K562 (cell line): Measurements from ENCODE around the gene PNISR. TPM values are rescaled to one million over a fixed set of nuclear protein-coding genes. Genes with fewer than 3 reads are reported as not detected.
A peak's percentile ranks its signal among the peaks of the same experiment; 100 is the strongest.

ENCODE experiments used
- BRD9 ChIP-seq: fragments of 450-650 bp; IDR thresholded peaks from 2 replicates; pipeline ENCODE4 v1.6.1; 2018; ENCODE audit warnings: low read depth; ENCODE audit not compliant: partially characterized antibody
- ELF4 ChIP-seq: fragments of 450-650 bp; formaldehyde crosslinking; IDR thresholded peaks from 2 replicates; pipeline ENCODE4 v1.4.0; 2022; ENCODE audit warnings: missing genetic modification characterization
- HIVEP1 ChIP-seq: fragments of 250-450 bp; sonication (Bioruptor Pico); IDR thresholded peaks from 2 replicates; pipeline ENCODE4 v1.4.0; 2020; ENCODE audit warnings: mild to moderate bottlenecking
- KLF13 ChIP-seq: fragments of 450-650 bp; IDR thresholded peaks from 2 replicates; pipeline ENCODE4 v1.6.1; 2016; ENCODE audit warnings: missing genetic modification characterization, low read depth, mild to moderate bottlenecking, missing compliant biosample characterization, moderate library complexity, borderline replicate concordance
- PTBP1 ChIP-seq: fragments of 200-400 bp; formaldehyde crosslinking; IDR thresholded peaks from 2 replicates; pipeline ENCODE4 v1.6.1; 2017; ENCODE audit warnings: low read depth, low read length
- SOX6 ChIP-seq: fragments of 450-650 bp; IDR thresholded peaks from 2 replicates; pipeline ENCODE4 v1.6.1; 2014; ENCODE audit warnings: mild to moderate bottlenecking
- polyA plus RNA-seq, 8 experiments: library from polyadenylated mRNA; depleted of rRNA in 4 of 8; stranded (reverse) in 5 of 8; unstranded in 3 of 8; fragments of >200 nt; fragmentation: Nextera tagmentation in 2 of 8; fragmentation: Illumina TruSeq in 1 of 8; extraction: Ambion mirVana in 2 of 8; extraction: Trizol in 1 of 8; gene quantifications; 2 replicates each; pipeline versions ENCODE4 v1.2.1 to v1.2.3, GENCODE V29; 2011 to 2014; ENCODE audit warnings: inconsistent platforms in 1 of 8, missing spikeins in 1 of 8
- total RNA-seq, 7 experiments: library from RNA; depleted of rRNA in 6 of 7; stranded (reverse); fragments of >200 nt in 6 of 7; fragmentation: Illumina TruSeq in 2 of 7; extraction: Trizol in 2 of 7; gene quantifications; 2 replicates each; pipeline versions ENCODE4 v1.2.1 to v1.2.3, GENCODE V29; 2011 to 2021; ENCODE audit warnings: low replicate concordance in 1 of 7
- TF ChIP-seq, protein P1 (sequence below): fragments of 250-450 bp; sonication (Bioruptor Pico); IDR thresholded peaks from 2 replicates; pipeline ENCODE4 v1.5.1; 2021; ENCODE audit warnings: mild to moderate bottlenecking
- TF ChIP-seq, protein P2 (sequence below), 2 experiments: fragments of 250-450 bp in 1 of 2; fragments of 450-650 bp in 1 of 2; sonication (Bioruptor Pico) in 1 of 2; IDR thresholded peaks; 2 replicates each; pipeline versions ENCODE4 v1.6.1 to v1.8.0; 2016 to 2021; ENCODE audit warnings: mild to moderate bottlenecking in 2 of 2, moderate library complexity in 2 of 2, missing compliant biosample characterization in 1 of 2, missing genetic modification characterization in 1 of 2
- TF ChIP-seq, protein P3 (sequence below): fragments of 450-650 bp; formaldehyde crosslinking; conservative IDR thresholded peaks from 2 replicates; pipeline ENCODE4 v1.4.0; 2022; ENCODE audit warnings: mild to moderate bottlenecking, missing genetic modification characterization
- TF ChIP-seq, protein P4 (sequence below): fragments of 450-650 bp; IDR thresholded peaks from 2 replicates; pipeline ENCODE4 v1.6.1; 2018; ENCODE audit not compliant: partially characterized antibody
- TF ChIP-seq, protein P5 (sequence below), 2 experiments: fragments of 450-650 bp; IDR thresholded peaks; 2 replicates each; pipeline ENCODE4 v1.6.1; 2018; ENCODE audit warnings: mild to moderate bottlenecking in 2 of 2, low read depth in 1 of 2; ENCODE audit not compliant: partially characterized antibody in 2 of 2
- TF ChIP-seq, protein P6 (sequence below): fragments of 450-650 bp; IDR thresholded peaks from 2 replicates; pipeline ENCODE4 v1.6.1; 2016; ENCODE audit warnings: antibody characterized with exemption

PNISR gene
- total and polyA plus RNA-seq, 9 of the 15 experiments (the other 6 are each of a cell fraction or from before 2014, with no cell fraction given) = 97.4 to 206 (median 131) TPM

DNA sequence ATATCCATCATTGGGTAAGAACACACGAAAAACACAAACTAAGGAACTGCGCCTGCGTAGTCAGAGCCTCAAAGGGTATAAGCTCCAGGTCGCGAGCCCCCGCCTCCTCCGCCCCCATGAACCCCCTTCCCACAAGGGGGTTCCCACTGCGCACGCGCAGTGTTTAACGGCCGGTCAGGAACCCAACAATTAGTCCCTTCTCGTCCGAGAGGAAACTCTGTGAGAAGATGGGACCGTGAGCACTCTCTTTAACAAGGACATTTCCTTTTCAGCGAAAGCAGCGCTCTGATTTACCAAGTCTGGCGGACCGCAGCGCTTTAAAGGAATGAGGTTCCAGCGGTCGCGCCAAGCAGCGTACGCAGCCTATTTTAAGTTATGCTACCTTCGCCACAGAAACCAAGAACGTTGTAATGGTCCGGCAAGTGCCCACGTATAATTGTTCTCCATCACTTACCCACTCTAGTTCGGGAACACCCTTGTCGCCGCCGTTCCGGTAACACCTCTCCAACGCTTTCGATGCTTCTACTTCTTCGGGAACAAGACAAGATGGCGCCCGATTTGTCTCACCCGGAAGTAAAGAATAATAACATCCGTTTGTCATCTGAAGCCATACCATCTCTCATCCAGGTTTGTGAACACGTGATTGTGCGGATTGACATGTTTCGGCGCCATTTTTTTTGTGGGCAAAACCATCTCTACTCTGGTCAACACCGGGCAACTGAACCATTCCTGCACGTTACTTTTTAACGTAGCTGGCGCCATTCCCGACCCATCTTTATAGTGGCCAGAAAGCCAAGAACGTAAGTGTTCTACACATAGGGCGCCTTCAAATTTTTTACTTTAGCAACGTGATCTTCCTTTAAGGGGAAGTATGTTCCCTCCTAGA is at the start of gene PNISR (continued):
- TF ChIP-seq, protein P1, sequence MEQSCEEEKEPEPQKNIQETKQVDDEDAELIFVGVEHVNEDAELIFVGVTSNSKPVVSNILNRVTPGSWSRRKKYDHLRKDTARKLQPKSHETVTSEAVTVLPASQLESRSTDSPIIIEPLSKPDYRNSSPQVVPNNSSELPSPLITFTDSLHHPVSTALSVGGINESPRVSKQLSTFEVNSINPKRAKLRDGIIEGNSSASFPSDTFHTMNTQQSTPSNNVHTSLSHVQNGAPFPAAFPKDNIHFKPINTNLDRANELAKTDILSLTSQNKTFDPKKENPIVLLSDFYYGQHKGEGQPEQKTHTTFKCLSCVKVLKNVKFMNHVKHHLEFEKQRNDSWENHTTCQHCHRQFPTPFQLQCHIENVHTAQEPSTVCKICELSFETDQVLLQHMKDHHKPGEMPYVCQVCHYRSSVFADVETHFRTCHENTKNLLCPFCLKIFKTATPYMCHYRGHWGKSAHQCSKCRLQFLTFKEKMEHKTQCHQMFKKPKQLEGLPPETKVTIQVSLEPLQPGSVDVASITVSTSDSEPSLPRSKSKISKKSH = no peak
- TF ChIP-seq, protein P2, sequence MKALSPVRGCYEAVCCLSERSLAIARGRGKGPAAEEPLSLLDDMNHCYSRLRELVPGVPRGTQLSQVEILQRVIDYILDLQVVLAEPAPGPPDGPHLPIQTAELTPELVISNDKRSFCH (CRISPR knock-in tag; IDR thresholded peaks at IDR 0.05) = no peak
- TF ChIP-seq, protein P2 (tag; IDR thresholded peaks at IDR 0.05) = no peak
- TF ChIP-seq SOX6 = no peak
- TF ChIP-seq, protein P3, sequence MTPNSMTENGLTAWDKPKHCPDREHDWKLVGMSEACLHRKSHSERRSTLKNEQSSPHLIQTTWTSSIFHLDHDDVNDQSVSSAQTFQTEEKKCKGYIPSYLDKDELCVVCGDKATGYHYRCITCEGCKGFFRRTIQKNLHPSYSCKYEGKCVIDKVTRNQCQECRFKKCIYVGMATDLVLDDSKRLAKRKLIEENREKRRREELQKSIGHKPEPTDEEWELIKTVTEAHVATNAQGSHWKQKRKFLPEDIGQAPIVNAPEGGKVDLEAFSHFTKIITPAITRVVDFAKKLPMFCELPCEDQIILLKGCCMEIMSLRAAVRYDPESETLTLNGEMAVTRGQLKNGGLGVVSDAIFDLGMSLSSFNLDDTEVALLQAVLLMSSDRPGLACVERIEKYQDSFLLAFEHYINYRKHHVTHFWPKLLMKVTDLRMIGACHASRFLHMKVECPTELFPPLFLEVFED (CRISPR knock-in tag) = no peak
- peak; percentile 54 for TF ChIP-seq BRD9
- TF ChIP-seq, protein P4, sequence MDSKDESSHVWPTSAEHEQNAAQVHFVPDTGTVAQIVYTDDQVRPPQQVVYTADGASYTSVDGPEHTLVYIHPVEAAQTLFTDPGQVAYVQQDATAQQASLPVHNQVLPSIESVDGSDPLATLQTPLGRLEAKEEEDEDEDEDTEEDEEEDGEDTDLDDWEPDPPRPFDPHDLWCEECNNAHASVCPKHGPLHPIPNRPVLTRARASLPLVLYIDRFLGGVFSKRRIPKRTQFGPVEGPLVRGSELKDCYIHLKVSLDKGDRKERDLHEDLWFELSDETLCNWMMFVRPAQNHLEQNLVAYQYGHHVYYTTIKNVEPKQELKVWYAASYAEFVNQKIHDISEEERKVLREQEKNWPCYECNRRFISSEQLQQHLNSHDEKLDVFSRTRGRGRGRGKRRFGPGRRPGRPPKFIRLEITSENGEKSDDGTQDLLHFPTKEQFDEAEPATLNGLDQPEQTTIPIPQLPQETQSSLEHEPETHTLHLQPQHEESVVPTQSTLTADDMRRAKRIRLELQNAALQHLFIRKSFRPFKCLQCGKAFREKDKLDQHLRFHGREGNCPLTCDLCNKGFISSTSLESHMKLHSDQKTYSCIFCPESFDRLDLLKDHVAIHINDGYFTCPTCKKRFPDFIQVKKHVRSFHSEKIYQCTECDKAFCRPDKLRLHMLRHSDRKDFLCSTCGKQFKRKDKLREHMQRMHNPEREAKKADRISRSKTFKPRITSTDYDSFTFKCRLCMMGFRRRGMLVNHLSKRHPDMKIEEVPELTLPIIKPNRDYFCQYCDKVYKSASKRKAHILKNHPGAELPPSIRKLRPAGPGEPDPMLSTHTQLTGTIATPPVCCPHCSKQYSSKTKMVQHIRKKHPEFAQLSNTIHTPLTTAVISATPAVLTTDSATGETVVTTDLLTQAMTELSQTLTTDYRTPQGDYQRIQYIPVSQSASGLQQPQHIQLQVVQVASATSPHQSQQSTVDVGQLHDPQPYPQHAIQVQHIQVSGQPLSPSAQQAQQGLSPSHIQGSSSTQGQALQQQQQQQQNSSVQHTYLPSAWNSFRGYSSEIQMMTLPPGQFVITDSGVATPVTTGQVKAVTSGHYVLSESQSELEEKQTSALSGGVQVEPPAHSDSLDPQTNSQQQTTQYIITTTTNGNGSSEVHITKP = peak; percentile 95
- TF ChIP-seq PTBP1 = no peak
- TF ChIP-seq, protein P5, sequence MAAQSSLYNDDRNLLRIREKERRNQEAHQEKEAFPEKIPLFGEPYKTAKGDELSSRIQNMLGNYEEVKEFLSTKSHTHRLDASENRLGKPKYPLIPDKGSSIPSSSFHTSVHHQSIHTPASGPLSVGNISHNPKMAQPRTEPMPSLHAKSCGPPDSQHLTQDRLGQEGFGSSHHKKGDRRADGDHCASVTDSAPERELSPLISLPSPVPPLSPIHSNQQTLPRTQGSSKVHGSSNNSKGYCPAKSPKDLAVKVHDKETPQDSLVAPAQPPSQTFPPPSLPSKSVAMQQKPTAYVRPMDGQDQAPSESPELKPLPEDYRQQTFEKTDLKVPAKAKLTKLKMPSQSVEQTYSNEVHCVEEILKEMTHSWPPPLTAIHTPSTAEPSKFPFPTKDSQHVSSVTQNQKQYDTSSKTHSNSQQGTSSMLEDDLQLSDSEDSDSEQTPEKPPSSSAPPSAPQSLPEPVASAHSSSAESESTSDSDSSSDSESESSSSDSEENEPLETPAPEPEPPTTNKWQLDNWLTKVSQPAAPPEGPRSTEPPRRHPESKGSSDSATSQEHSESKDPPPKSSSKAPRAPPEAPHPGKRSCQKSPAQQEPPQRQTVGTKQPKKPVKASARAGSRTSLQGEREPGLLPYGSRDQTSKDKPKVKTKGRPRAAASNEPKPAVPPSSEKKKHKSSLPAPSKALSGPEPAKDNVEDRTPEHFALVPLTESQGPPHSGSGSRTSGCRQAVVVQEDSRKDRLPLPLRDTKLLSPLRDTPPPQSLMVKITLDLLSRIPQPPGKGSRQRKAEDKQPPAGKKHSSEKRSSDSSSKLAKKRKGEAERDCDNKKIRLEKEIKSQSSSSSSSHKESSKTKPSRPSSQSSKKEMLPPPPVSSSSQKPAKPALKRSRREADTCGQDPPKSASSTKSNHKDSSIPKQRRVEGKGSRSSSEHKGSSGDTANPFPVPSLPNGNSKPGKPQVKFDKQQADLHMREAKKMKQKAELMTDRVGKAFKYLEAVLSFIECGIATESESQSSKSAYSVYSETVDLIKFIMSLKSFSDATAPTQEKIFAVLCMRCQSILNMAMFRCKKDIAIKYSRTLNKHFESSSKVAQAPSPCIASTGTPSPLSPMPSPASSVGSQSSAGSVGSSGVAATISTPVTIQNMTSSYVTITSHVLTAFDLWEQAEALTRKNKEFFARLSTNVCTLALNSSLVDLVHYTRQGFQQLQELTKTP (IDR thresholded peaks at IDR 0.05; ENCODE audit: low read depth in 1 of 2, partially characterized antibody in 2 of 2) = peak in 1 of 2 experiments; percentile 6
- no peak for TF ChIP-seq HIVEP1
- no peak for TF ChIP-seq ELF4 (CRISPR knock-in tag)
- TF ChIP-seq, protein P6, sequence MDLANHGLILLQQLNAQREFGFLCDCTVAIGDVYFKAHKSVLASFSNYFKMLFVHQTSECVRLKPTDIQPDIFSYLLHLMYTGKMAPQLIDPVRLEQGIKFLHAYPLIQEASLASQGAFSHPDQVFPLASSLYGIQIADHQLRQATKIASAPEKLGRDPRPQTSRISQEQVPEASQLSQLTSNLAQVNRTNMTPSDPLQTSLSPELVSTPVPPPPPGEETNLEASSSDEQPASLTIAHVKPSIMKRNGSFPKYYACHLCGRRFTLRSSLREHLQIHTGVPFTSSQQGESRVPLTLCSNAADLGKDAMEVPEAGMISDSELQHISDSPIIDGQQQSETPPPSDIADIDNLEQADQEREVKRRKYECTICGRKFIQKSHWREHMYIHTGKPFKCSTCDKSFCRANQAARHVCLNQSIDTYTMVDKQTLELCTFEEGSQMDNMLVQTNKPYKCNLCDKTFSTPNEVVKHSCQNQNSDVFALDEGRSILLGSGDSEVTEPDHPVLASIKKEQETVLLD = peak; percentile 95
- 0 out of 2 replicates have a peak, but pooled peaks have one; percentile 12 for TF ChIP-seq KLF13 (tag)
